CD14-positive monocyte (primary cell): ENCODE results near the gene PLCB1. TPM values are rescaled to one million over a fixed set of nuclear protein-coding genes. Genes with fewer than 3 reads are reported as not detected.

Experiments used
- DNase-seq, 3 donors: peaks; one replicate each; pipeline ENCODE4 v3.0.0-alpha.2; 2011 to 2022
- H2AFZ ChIP-seq: 2 replicates; pipeline ENCODE4 v1.6.0; 2012; ENCODE audit warnings: mild to moderate bottlenecking, low read depth, low read length, inconsistent platforms; ENCODE audit not compliant: insufficient read depth, poor library complexity, severe bottlenecking
- H3K27ac ChIP-seq, 2 donors: 1 replicate in 1 of 2; 2 replicates in 1 of 2; pipeline ENCODE4 v1.5.1; 2012 to 2013; ENCODE audit warnings: low read length in 2 of 2, control low read depth in 1 of 2, inconsistent platforms in 1 of 2, low read depth in 1 of 2, mild to moderate bottlenecking in 1 of 2
- H3K27me3 ChIP-seq, 2 donors: one replicate each; pipeline versions ENCODE4 v1.6.0 to v1.6.1; 2011 to 2013; ENCODE audit warnings: low read length in 2 of 2; ENCODE audit not compliant: control insufficient read depth in 2 of 2, insufficient read depth in 2 of 2
- H3K36me3 ChIP-seq, 2 donors: replicated peaks in 1 of 2; 1 replicate in 1 of 2; 2 replicates in 1 of 2; pipeline versions ENCODE4 v1.5.1 to v1.6.1; 2012 to 2013; ENCODE audit warnings: low read length in 2 of 2, control low read depth in 1 of 2, inconsistent platforms in 1 of 2, mild to moderate bottlenecking in 1 of 2; ENCODE audit not compliant: insufficient read depth in 2 of 2, control insufficient read depth in 1 of 2
- H3K4me1 ChIP-seq, 2 donors: 1 replicate in 1 of 2; 2 replicates in 1 of 2; pipeline versions ENCODE4 v1.5.1 to v1.6.1; 2012 to 2013; ENCODE audit warnings: low read length in 2 of 2, control low read depth in 1 of 2, inconsistent platforms in 1 of 2, mild to moderate bottlenecking in 1 of 2, moderate library complexity in 1 of 2; ENCODE audit not compliant: insufficient read depth in 2 of 2, control insufficient read depth in 1 of 2
- H3K4me2 ChIP-seq: replicated peaks from 2 replicates; pipeline ENCODE3; 2012; ENCODE audit warnings: low read length, moderate library complexity, mild to moderate bottlenecking; ENCODE audit not compliant: poor library complexity, severe bottlenecking; ENCODE audit errors: extremely low read depth
- H3K4me3 ChIP-seq, 3 experiments: fragments of 200-600 bp in 1 of 3; sonication (generic) in 1 of 3; replicated peaks in 1 of 3; 1 replicate in 2 of 3; 2 replicates in 1 of 3; pipeline ENCODE4 v1.5.1; 2011 to 2013; ENCODE audit warnings: low read length in 3 of 3, mild to moderate bottlenecking in 3 of 3, control low read depth in 2 of 3, low read depth in 2 of 3, inconsistent platforms in 1 of 3, moderate library complexity in 1 of 3
- H3K79me2 ChIP-seq: 2 replicates; pipeline ENCODE4 v1.6.0; 2012; ENCODE audit warnings: mild to moderate bottlenecking, control low read depth, inconsistent platforms, low read length, moderate library complexity; ENCODE audit not compliant: insufficient read depth
- H3K9ac ChIP-seq: 2 replicates; pipeline ENCODE4 v1.6.0; 2017; ENCODE audit warnings: low read length, mild to moderate bottlenecking; ENCODE audit not compliant: insufficient read depth, poor library complexity, severe bottlenecking
- H3K9me3 ChIP-seq, 2 donors: replicated peaks in 1 of 2; 1 replicate in 1 of 2; 2 replicates in 1 of 2; pipeline versions ENCODE4 v1.5.1 to v1.6.1; 2012 to 2013; ENCODE audit warnings: low read length in 2 of 2, control low read depth in 1 of 2; ENCODE audit not compliant: control insufficient read depth in 1 of 2, insufficient read depth in 1 of 2
- H4K20me1 ChIP-seq: 2 replicates; pipeline ENCODE4 v1.6.0; 2012; ENCODE audit warnings: mild to moderate bottlenecking, low read length, control low read depth, moderate library complexity; ENCODE audit not compliant: insufficient read depth
- H3K27ac Mint-ChIP-seq, 7 donors: one replicate each; pipeline ENCODE4 v1.8.0; 2020; ENCODE audit warnings: mild to moderate bottlenecking in 7 of 7, mixed read lengths in 7 of 7, moderate library complexity in 6 of 7, inconsistent platforms in 2 of 7
- H3K27me3 Mint-ChIP-seq, 3 donors: one replicate each; pipeline ENCODE4 v1.8.0; 2021 to 2022; ENCODE audit warnings: low read depth in 3 of 3, mild to moderate bottlenecking in 3 of 3, mixed read lengths in 3 of 3, moderate library complexity in 3 of 3, inconsistent platforms in 1 of 3
- H3K36me3 Mint-ChIP-seq, 2 donors: one replicate each; pipeline ENCODE4 v1.8.0; 2020; ENCODE audit warnings: mixed read lengths in 2 of 2, inconsistent platforms in 1 of 2, mild to moderate bottlenecking in 1 of 2
- H3K4me1 Mint-ChIP-seq: one replicate; pipeline ENCODE4 v1.8.0; 2020; ENCODE audit warnings: mild to moderate bottlenecking, mixed read lengths
- H3K4me3 Mint-ChIP-seq, 2 donors: one replicate each; pipeline ENCODE4 v1.8.0; 2020; ENCODE audit warnings: mild to moderate bottlenecking in 2 of 2, mixed read lengths in 2 of 2, moderate library complexity in 1 of 2
- H3K9me3 Mint-ChIP-seq, 7 donors: one replicate each; pipeline ENCODE4 v1.8.0; 2020 to 2022; ENCODE audit warnings: mixed read lengths in 7 of 7, mild to moderate bottlenecking in 6 of 7, moderate library complexity in 6 of 7, inconsistent platforms in 2 of 7
- WGBS: methylation state at CpG from one replicate; pipeline ENCODE4 v1.1.5; 2013; ENCODE audit warnings: missing lambda C conversion rate; ENCODE audit not compliant: insufficient coverage; 5-methylcytosine and 5-hydroxymethylcytosine counted together
- intact Hi-C, 2 donors: fragments of 100-400 bp; cut with micrococcal nuclease; formaldehyde crosslinking; loops; one replicate each; pipeline versions ENCODE4 v1.15.0 to v1.15.1; 2023
- polyA plus RNA-seq, 3 donors: library from polyadenylated mRNA; depleted of rRNA in 1 of 3; unstranded in 2 of 3; stranded (reverse) in 1 of 3; fragments of 300-500 nt in 2 of 3; fragments of >200 nt in 1 of 3; fragmentation: Illumina TruSeq in 2 of 3; gene quantifications; 1 replicate in 2 of 3; 2 replicates in 1 of 3; pipeline ENCODE4 v1.2.3, GENCODE V29; 2012 to 2021
- TF ChIP-seq, protein P1 (sequence below): fragments of 200-600 bp; IDR thresholded peaks from one replicate; pipeline ENCODE4 v1.8.0; 2022; ENCODE audit warnings: antibody characterized with exemption, mild to moderate bottlenecking

The PLCB1 gene
- polyA plus RNA-seq, 3 donors, result 8.6 to 16.4 (median 13.2) TPM

GRCh38 chr20:8801686-8802085, 669.6 kb downstream of the PLCB1 start:
- H3K9me3 ChIP-seq, result no peaks in the 10 kb centered on the region
- no peak overlapping the region for H3K4me3 Mint-ChIP-seq
- H3K4me2 ChIP-seq, result no peak overlapping the region
- no peak overlapping the region for H3K27ac ChIP-seq
- 100% methylated on average over 1 of the region's 3 CpGs for WGBS
- no peak for DNase-seq
- peaks cover 0 to 2% (median 0%) of the 10 kb centered on the region in 7 donors for H3K9me3 Mint-ChIP-seq
- H3K79me2 ChIP-seq, result no peaks in the 10 kb centered on the region
- no peak overlapping the region for H3K27ac Mint-ChIP-seq
- peaks cover 0 to 2% (median 0%) of the 10 kb centered on the region in 3 donors for H3K27me3 Mint-ChIP-seq
- no peaks in the 10 kb centered on the region for H3K4me1 ChIP-seq
- peaks cover 4% of the 10 kb centered on the region for H3K4me1 Mint-ChIP-seq
- H3K4me3 ChIP-seq, result no peak overlapping the region
- H3K27me3 ChIP-seq, result no peaks in the 10 kb centered on the region
- H3K9ac ChIP-seq, result no peak overlapping the region
- intact Hi-C loops, result no loop called here
- peaks cover 0 to 3% of the 10 kb centered on the region in 2 donors for H3K36me3 ChIP-seq
- no peak overlapping the region for H2AFZ ChIP-seq
- TF ChIP-seq, protein P1, sequence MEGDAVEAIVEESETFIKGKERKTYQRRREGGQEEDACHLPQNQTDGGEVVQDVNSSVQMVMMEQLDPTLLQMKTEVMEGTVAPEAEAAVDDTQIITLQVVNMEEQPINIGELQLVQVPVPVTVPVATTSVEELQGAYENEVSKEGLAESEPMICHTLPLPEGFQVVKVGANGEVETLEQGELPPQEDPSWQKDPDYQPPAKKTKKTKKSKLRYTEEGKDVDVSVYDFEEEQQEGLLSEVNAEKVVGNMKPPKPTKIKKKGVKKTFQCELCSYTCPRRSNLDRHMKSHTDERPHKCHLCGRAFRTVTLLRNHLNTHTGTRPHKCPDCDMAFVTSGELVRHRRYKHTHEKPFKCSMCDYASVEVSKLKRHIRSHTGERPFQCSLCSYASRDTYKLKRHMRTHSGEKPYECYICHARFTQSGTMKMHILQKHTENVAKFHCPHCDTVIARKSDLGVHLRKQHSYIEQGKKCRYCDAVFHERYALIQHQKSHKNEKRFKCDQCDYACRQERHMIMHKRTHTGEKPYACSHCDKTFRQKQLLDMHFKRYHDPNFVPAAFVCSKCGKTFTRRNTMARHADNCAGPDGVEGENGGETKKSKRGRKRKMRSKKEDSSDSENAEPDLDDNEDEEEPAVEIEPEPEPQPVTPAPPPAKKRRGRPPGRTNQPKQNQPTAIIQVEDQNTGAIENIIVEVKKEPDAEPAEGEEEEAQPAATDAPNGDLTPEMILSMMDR, result no peak
- H4K20me1 ChIP-seq, result no peaks in the 10 kb centered on the region
- H3K36me3 Mint-ChIP-seq, result peaks cover 17 to 19% of the 10 kb centered on the region in 2 donors

- DNase-seq, result no peak
- peaks cover 14 to 19% of the 10 kb centered on the region in 2 donors for H3K36me3 Mint-ChIP-seq
Observed at GRCh38 chr20:8803065-8803464, 671.0 kb downstream of the PLCB1 start.

More at GRCh38 chr20:8803065-8803464, 671.0 kb downstream of the PLCB1 start:
- Histone ChIP-seq H3K9ac (no peak overlapping the region), H3K9me3 (no peaks in the 10 kb centered on the region), H3K36me3 (peaks cover 0 to 3% of the 10 kb centered on the region in 2 donors), H3K79me2 (no peaks in the 10 kb centered on the region), H3K4me2 (no peak overlapping the region), H3K27me3 (no peaks in the 10 kb centered on the region), H4K20me1 (no peaks in the 10 kb centered on the region), H3K27ac (no peak overlapping the region), H3K4me1 (no peaks in the 10 kb centered on the region), H2AFZ (no peak overlapping the region), H3K4me3 (no peak overlapping the region)
- H3K9me3 Mint-ChIP-seq, result peaks cover 0 to 2% (median 0%) of the 10 kb centered on the region in 7 donors
- peaks cover 0 to 2% (median 0%) of the 10 kb centered on the region in 3 donors for H3K27me3 Mint-ChIP-seq
- no CpG with 5 or more reads among the region's 2 CpGs for WGBS
- intact Hi-C loops, result no loop called here
- TF ChIP-seq, protein P1, result no peak
- H3K27ac Mint-ChIP-seq, result no peak overlapping the region
- peaks cover 4% of the 10 kb centered on the region for H3K4me1 Mint-ChIP-seq
- no peak overlapping the region for H3K4me3 Mint-ChIP-seq
